ENCODE data around the gene MYO10. TPM values are rescaled to one million over a fixed set of nuclear protein-coding genes. Genes with fewer than 3 reads are reported as not detected.
"Not testable (repeated sequence)": the region's sequence is repeated elsewhere in the genome, so short reads cannot be mapped to it uniquely, and the experiment has no call there.

MYO10 gene
- total RNA-seq, 1 donor from 2014 or later = 4.6 TPM

DNA sequence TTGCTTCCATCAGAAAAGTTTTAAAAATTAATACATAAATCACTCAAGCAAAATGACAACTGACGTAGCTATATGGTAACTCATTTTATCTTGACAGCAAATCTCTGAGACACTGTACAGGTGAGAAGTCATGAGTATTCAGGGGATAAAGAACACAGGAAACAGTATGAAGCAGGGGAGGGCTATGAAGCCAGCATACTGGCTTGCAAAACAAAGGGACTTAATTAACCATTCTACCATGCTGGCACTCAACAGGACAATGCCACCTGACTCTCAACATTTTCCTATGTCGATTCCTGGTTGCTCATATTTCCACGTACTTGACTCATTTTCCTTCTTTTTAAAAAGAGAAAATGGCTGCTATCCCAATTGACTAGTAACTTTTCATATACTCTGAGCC is 167.9 kb downstream of the MYO10 start:
- intact Hi-C loops (cut with DNase I) = no loop called here
- DNase-seq (ENCODE audit: low spot score) = no peak

DNA sequence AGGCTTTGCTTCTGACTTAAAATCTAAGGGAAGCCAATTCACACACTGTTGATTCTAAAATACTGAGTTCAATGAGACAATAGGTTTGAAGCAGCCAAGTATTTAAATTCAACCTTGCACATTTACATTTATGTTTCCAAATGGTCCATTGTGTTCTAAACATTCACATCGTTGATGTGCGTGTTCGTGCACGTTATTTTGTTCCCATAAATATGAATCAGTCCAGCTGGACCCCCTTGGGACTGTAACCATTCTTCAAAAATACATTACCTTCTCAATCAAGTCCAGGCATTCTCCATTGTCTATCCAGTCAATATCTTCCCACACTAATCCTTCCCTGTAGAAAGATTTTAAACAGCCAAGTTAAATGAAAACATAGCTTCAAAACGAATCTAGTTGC is 172.9 kb downstream of the MYO10 start:
- intact Hi-C loops (cut with DNase I) = no loop called here

DNA sequence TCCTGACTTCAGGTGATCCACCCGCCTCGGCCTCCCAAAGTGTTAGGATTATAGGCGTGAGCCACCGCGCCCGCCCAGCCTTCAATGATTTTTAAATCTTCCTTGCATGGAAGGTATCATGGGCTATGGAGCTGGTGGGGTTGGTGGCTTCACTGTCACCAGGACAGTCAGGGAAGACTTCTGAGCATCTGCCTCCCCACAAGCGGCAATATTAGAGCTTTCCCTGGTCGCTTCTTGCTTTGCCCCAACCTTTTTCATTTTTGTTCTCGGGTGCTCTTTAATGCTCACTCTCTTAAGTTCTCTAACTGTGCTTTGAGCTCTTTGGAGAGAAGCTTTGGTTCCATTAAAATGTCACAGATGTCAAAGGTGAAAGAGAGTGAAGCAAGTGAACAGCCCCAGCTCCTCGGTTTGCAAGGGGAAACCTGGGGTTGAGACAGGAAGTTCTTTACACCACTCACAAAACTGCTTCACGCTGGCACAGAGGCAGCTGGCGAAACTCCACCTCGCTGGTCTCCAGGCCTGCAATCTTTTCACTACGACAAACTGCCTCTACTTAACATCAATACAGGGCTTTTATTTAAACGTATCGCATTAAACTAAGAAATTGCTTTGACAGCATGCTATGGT is 176.8 kb downstream of the MYO10 start:
- no peak for DNase-seq (ENCODE audit: low spot score)
- intact Hi-C loops (cut with DNase I) = no loop called here

More for the DNA sequence above, 172.9 kb downstream of the MYO10 start:
- DNase-seq (ENCODE audit: low spot score) = no peak

DNA sequence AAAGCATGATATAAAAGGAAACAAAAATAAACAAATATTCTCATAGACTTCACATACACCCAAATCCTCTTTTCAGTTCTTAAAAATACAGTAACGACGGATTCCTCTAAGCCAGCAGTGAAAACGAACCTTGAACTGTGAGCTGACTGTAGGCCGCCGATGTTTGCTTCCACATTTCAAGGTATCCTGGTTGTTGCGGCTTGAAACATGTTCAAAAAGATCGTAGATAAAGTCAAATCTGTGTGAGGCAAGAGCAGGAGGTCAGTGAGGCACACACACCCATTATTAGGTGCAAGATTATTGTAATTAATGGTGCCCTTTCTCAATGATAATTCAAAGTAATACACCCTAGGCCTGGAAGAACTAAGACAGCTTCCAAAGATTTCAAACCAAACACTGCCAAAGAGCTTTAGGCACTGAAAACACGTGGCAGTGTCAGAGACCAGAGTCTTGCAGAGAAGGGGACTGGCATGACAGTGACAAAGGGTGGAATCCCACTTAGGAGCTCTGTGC is 178.0 kb downstream of the MYO10 start:
- intact Hi-C loops (cut with DNase I) = no loop called here
- no peak for DNase-seq (ENCODE audit: low spot score)

DNA sequence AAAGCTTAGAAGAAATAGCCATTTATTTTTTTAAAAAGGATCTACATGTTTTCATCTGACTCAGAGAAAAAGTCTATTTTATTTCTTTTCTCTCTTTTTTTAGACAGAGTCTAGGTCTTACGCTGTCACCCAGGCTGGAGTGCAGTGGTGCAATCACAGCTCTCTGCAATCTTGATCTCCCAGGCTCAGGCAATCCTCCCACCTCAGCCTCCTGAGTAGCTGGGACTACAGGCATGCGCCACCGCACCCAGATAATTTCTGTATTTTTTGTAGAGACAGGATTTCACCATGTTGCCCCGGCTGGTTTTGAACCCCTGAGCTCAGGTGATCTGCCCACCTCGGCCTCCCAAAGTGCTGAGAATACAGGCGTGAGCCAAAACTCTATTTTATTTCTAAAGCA is 178.5 kb downstream of the MYO10 start:
- DNase-seq (ENCODE audit: low spot score); intact Hi-C loops (cut with DNase I): not testable (repeated sequence)

DNA sequence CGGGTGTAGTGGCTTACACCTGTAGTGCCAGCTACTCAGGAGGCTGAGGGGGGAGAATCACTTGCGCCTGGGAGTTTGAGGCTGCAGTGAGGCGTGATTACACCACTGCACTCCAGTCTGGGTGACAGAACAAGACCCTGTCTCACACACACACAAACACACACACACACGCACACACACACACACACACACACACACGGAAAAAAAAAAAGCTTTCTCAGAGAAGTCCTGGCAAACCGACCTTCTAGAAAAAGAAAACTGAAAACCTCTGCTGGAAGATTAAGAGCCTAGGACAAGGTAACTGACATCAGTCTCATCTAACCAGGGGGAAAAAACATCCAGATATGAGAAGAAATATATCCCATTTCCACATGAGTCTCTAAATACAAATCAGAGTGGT is 178.9 kb downstream of the MYO10 start:
- intact Hi-C loops (cut with DNase I) = no loop called here
- no peak for DNase-seq (ENCODE audit: low spot score)

DNA sequence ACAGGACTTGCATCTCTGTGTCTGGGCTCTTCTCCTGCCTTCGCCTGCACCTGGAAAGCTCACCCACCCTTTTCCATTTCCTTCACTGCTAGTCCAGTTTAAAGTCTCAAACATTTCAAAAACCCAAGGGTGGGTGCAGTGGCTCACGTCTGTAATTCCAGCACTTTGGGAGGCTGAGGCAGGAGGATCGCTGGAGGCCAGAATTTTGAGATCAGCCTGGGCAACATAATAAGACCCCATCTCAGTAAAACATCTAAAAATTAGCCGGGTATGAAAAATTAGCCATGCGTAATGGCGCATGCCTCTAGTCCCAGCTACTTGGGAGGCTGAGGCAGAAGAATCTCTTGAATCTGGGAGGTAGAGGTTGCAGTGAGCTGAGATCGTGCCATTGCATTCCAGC is 179.4 kb downstream of the MYO10 start:
- no peak for DNase-seq (ENCODE audit: low spot score)

DNA sequence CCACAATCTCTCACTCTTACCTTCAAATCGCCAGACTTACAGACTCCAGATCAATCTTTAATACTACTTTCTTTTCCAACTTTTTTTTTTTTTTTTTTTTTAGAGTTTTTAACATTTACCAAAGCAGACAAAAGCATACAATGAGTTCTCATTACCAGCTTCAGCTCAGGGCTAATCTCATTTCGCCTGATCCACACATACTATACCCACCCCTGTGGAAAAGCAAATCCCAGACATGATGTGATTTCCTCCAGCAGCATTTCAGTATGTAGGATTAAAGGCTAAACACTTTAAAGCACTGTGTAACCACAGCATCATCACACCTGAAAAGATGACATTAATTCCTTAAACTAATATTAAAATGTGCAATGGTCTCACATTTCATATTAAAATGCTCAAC is 180.4 kb downstream of the MYO10 start:
- no peak for DNase-seq (ENCODE audit: low spot score)

More for the DNA sequence above, 179.4 kb downstream of the MYO10 start:
- intact Hi-C loops (cut with DNase I) = no loop called here

DNA sequence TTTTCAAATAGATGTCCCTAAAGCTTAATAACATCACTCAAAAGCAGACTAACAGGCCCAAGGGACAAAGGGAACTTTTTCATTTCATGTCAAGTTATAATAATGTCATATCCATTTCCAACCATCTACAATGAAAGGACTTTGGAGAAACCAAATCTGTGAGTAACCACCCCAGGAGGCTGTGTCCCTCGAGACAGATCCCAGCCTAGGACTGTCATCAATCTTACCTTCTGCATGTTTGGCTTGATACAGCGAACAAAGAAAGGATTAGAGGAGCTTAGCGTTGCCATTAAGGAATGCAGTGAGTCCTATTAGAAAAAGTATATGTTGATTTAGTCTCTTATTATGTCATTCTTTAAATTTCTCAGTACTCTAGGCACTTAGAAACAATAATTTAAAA is 181.5 kb downstream of the MYO10 start:
- intact Hi-C loops (cut with DNase I) = no loop called here
- no peak for DNase-seq (ENCODE audit: low spot score)

More for the DNA sequence above, 180.4 kb downstream of the MYO10 start:
- intact Hi-C loops (cut with DNase I) = no loop called here

DNA sequence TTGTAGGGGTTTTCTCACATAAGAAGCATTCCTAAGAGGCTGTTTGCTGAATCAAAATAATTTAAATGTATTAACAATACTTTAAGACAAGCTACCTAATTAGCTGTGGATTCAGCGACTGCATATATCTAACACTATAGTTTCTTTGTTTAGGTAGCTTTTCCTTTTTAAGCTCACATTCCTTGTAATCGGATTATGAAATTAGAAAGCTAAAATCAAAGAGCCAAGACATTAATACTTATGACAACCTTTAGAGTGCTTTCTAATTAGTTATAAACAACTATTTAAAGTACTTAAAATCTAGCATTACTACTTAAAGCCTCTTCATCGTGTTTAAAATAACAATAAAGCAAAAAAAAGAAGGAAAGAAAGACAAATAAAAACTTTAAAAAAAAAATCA is 182.0 kb downstream of the MYO10 start:
- DNase-seq (ENCODE audit: low spot score) = no peak
- intact Hi-C loops (cut with DNase I) = no loop called here

DNA sequence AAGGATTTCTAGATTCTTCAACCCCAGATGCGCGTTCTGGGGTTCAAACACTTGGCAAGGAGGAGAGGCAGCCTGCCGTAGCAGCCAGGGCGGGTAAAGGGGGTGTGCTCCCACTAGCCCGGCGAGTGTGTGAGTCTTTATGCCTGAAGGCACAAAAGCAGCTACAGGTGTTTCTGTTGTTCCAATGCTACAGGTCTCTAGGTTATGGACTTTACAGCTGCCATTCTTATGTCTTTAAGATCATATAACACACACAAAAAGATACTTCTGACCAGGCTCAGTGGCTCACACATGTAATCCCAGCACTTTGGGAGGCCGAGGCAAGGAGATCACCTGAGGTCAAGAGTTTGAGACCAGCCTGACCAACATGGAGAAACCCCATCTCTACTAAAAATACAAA is 185.6 kb downstream of the MYO10 start:
- no peak for DNase-seq (ENCODE audit: low spot score)
- intact Hi-C loops (cut with DNase I) = no loop called here

DNA sequence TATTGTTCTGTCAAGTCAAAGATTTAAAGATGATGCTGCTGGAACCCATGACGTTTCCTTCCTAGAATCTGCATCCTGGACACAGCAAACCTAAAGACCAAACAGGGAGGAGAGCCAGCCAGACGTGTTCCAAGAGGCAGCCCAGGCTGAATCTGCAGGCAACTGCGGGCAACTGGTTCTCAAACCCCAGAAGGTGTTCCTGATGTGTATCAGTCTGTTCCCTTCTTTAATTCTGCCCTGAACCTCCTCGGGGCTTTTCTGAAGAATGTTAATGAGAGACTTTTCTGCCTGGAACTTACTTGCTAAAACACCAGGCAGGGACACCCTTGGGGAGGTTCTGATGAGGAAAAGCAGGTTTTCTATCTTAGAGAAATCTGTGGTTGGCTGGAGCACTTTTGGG is 186.5 kb downstream of the MYO10 start:
- DNase-seq (ENCODE audit: low spot score) = no peak
- intact Hi-C loops (cut with DNase I) = no loop called here

DNA sequence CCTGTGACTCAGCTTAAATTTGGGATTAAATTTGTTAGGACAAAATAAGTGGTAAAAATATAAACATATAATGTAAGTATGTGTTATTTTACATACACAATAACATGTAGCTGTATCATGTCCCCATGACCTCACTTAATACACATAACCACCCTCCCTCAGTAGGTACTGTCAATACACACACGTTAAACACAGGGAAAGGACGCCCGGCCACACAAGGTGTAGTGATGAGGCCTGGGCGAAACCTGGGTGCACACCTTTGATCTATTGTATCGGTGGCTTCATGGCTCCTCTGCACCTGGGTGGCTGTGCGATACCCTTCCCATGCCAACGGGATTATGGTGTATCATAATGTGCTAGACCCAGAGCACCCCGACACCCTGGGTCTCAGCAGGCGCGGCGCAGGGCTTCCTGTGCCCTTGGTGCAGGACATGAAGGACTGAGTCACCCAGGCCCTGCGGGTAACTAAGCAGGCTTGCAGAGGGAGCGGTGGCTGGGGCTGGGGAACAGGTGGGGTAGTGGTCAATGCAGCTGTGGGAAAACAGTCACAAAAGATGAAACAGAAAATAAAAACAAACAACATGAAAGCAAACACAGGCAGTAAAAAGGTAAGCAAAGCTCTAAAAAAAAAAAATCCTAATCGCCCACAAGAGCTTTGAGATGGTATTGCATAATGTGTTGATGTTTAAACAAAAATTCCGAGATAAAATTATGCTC is 191.8 kb downstream of the MYO10 start:
- DNase-seq (ENCODE audit: low spot score) = no peak
- intact Hi-C loops (cut with DNase I) = no loop called here

DNA sequence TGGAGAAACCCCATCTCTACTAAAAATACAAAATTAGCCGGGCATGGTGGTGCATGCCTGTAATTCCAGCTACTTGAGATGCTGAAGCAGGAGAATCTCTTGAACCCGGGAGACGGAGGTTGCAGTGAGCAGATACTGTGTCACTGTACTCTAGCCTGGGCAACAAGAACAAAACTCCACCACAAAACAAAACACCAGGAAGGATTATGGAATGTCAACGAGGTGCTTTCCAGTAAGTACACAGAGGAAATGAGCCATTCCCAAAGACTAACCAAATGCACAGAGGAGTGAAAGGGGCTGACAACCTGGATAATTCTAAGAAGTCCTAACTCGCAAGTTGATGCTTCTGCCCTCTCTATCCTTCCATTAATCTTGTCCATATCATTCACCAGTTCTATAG is 193.2 kb downstream of the MYO10 start:
- intact Hi-C loops (cut with DNase I) = no loop called here
- no peak for DNase-seq (ENCODE audit: low spot score)

DNA sequence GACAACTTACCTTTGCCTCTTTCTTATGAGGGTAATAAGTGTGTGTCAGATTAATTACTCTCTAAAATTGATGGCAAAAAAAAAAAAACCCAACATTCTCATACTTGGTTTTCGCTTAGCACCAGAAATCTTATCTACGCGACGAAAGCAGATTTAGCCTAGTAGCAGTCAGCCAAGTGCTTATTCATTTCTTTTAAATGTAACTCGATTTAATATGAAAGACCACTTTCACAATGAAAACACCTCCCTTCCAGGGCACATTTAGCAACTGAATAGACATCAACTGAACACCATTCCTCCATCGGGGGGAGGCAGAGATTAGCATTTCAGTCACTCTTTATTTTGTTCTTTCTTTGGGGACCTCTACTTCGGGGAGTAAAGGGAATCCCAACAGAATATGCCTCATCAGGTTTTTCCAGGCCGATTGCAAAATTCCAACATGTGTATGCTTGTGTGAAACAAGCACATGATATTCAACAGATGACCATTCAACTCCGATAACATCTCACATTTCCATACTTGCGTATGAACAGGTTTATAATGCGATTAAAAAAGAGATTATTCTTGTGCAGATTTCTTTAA is 195.2 kb downstream of the MYO10 start:
- no peak for DNase-seq (ENCODE audit: low spot score)
- intact Hi-C loops (cut with DNase I) = no loop called here

DNA sequence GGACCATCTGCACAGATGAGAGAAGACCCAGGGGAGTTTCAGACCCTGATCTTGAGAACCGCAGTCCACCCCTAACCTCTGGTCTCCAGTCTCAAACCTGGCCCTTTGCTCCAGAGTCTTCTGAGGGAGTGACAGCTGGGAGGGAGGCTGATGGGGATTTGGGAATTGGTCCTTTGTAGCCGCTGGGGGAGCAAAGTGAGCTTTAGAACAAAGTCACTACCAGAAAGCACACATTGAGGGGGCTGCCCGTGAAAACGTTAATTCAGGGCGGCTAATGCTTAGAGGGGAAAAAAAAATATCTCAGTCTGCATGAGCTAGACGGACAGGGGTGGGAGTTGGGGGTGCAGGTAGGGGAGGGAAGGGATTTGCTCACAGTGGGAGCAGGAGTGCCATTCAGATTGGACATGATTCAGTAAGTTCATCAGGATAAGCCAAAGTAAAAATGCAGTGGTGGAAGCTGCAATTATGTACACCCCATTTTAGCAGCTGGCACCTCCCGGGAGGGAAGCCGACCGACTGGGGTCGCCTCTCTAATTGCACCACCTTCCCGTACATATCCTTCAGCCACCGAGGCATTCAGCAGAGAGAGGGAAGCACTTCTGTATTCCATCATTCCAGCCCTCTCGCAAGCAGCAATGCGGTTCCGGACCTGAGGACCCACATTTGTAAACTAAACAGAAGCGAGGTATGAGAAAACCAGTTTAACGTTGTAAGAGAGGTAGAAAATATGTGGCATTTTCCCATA is 195.8 kb downstream of the MYO10 start:
- DNase-seq (ENCODE audit: low spot score) = no peak
- intact Hi-C loops (cut with DNase I) = no loop called here

DNA sequence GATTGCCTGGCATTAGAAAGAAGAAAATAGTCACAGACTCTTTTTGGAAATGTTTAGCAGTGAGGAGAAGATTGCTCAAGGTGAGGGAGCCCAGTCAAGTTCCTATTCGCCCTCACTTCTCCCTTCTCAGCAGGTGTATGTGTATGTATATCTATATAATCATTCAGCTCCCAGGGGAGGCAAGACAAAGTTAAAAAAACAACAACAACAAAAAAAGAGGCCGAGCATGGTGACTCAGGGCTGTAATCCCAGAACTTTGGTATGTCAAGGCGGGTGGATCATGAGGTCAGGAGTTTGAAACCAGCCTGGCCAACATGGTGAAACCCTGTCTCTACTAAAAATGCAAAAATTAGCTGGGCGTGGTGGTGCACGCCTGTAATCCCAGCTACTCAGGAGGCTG is 197.7 kb downstream of the MYO10 start:
- DNase-seq (ENCODE audit: low spot score); intact Hi-C loops (cut with DNase I): not testable (repeated sequence)

DNA sequence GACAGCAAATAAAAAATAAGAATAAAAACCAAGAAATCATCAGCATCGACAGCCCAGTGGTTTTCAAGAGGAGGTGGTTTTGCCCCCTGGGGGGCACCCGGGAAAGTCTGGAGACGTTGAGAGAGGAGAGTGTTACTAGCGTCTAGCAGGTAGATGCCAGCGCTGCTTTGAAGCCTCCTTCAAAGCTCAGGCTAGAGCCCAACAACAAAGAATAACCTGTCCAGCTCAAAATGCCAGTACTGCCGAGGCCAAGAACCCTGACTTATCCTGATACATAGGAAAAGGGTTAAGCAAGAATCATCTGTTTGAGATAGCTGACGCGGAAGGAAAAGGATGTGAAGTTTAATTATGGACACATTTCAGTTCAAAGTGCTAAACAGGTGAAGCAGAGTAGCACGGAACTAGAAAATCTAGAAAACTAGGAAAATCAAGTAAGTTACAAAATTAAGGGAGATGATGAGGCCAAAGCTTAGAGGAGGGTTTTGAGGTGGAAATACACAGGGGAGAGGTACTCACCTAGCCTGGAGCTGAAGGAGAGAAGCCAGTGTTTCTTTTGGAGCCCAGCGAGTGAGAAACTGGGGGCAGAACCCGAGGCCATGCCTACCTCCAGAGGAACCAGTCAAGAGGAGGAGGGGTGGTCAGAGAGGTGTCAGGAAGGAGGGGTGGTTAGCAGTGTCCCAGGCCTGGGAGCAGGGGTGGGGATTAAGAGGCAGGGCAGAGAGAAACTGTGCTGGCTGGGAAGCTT is 198.3 kb downstream of the MYO10 start:
- intact Hi-C loops (cut with DNase I) = no loop called here
- no peak for DNase-seq (ENCODE audit: low spot score)

DNA sequence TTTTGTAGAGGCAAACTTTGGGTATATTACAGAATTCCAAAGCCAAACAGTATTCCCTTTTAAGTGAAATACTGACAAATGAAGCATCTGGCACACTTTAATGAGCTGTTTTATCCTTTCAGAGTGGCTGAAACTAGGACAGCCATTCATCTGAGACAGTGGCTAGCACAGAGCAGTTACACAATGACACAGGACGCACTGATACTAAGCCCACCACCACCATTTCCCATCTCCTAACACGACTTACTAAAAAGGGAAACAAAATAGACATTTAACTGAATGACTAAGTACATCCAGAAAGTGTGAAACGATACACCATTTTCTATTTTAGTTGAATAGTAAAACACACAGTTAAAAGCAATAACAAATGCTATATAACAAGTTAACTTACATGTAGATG is 198.9 kb downstream of the MYO10 start:
- DNase-seq (ENCODE audit: low spot score) = no peak
- intact Hi-C loops (cut with DNase I) = no loop called here

All from cardiac septum (tissue), 1 donor.